Panc1 (cell line): Measurements from ENCODE around the gene CLDN5. TPM values are rescaled to one million over a fixed set of nuclear protein-coding genes. Genes with fewer than 3 reads are reported as not detected.

Source experiments
- ATAC-seq: fragments of 200-7000 bp; cut with Tn5 transposase; 2 replicates; pipeline ENCODE4 v1.9.1; 2020; ENCODE audit warnings: mild to moderate bottlenecking, moderate library complexity
- BruUV-seq: library from RNA; stranded (reverse); fragments of 400-500 nt; replicated peaks from 2 replicates; lab custom pipeline; 2021; lab: Mats Ljungman, UMichigan
- CTCF ChIA-PET: fragments of 300-600 bp; sonication (Branson Sonifier 250); formaldehyde crosslinking; loops from one replicate; lab custom pipeline; 2022; ENCODE audit warnings: antibody characterized with exemption; lab: Charles Lee
- POLR2A ChIA-PET: fragments of 300-600 bp; sonication (Branson Sonifier 250); formaldehyde crosslinking; loops from one replicate; lab custom pipeline; 2022; ENCODE audit warnings: antibody characterized with exemption; lab: Charles Lee
- DNase-seq: peaks from one replicate; pipeline ENCODE4 v3.0.0-alpha.2; 2010; ENCODE audit warnings: low read depth, low spot score
- H3K27ac ChIP-seq: 2 replicates; pipeline ENCODE4 v1.5.1; 2011; ENCODE audit warnings: mild to moderate bottlenecking, low read length, inconsistent platforms
- H3K27me3 ChIP-seq: fragments of 200-500 bp; sonication (Bioruptor generic); 2 replicates; pipeline ENCODE4 v1.6.0; 2014; ENCODE audit warnings: low read length, inconsistent platforms; ENCODE audit not compliant: control insufficient read depth, insufficient read depth
- H3K36me3 ChIP-seq: fragments of 200-500 bp; sonication (Bioruptor generic); 2 replicates; pipeline ENCODE4 v1.5.1; 2014; ENCODE audit warnings: inconsistent platforms, mild to moderate bottlenecking, low read length, moderate library complexity; ENCODE audit not compliant: control insufficient read depth, insufficient read depth
- H3K4me1 ChIP-seq: 2 replicates; pipeline ENCODE4 v1.5.1; 2011; ENCODE audit warnings: inconsistent platforms, mild to moderate bottlenecking, low read length, moderate library complexity; ENCODE audit not compliant: control insufficient read depth, insufficient read depth
- H3K4me3 ChIP-seq, 2 experiments: 2 replicates each; pipeline ENCODE4 v1.5.1; 2011 to 2012; ENCODE audit warnings: low read depth in 2 of 2, low read length in 2 of 2, mild to moderate bottlenecking in 2 of 2, inconsistent platforms in 1 of 2, moderate library complexity in 1 of 2
- H3K9me3 ChIP-seq: fragments of 200-500 bp; sonication (Bioruptor generic); 2 replicates; pipeline ENCODE4 v1.5.1; 2014; ENCODE audit warnings: low read depth, mild to moderate bottlenecking, inconsistent platforms, low read length, moderate library complexity; ENCODE audit not compliant: control insufficient read depth, insufficient read depth
- CTCF ChIP-seq: fragments of 450-650 bp; IDR thresholded peaks from 2 replicates; pipeline ENCODE4 v1.5.1; 2017; ENCODE audit warnings: mild to moderate bottlenecking
- POLR2AphosphoS5 ChIP-seq: IDR thresholded peaks from 2 replicates; pipeline ENCODE4 v1.6.1; 2012; ENCODE audit warnings: mild to moderate bottlenecking, low read depth, low read length, moderate library complexity
- REST ChIP-seq, 2 experiments: IDR thresholded peaks; 2 replicates each; pipeline ENCODE4 v1.6.1; 2011 to 2012; ENCODE audit warnings: low read depth in 2 of 2, control low read depth in 1 of 2, low read length in 1 of 2, mild to moderate bottlenecking in 1 of 2, moderate library complexity in 1 of 2; ENCODE audit not compliant: insufficient read depth in 1 of 2
- SIN3A ChIP-seq: IDR thresholded peaks from 2 replicates; pipeline ENCODE4 v1.6.1; 2012; ENCODE audit warnings: low read depth, mild to moderate bottlenecking, low read length, moderate library complexity, borderline replicate concordance; ENCODE audit not compliant: insufficient read depth
- TCF7L2 ChIP-seq: IDR thresholded peaks from 2 replicates; pipeline ENCODE4 v1.6.1; 2011; ENCODE audit warnings: mild to moderate bottlenecking, low read depth, low read length, inconsistent platforms
- in situ Hi-C: cut with HindIII; loops from 2 replicates; pipeline ENCODE4 v1.10.0; 2016; ENCODE audit warnings: low sequenced_read_pairs, low pct_unique_long_range_greater_than_20kb
- intact Hi-C: fragments of 100-400 bp; cut with micrococcal nuclease; formaldehyde crosslinking; loops from one replicate; pipeline ENCODE4 v1.10.0; 2022; ENCODE audit not compliant: unreplicated experiment
- total RNA-seq: library from RNA; stranded (reverse); gene quantifications from one replicate; pipeline ENCODE4 v1.2.1, GENCODE V29; 2021; ENCODE audit not compliant: unreplicated experiment

The CLDN5 gene
- total RNA-seq, 1 experiment from 2014 or later = 0.18 TPM

- intact Hi-C loops (no loop called here), in situ Hi-C loops (no loop called here)
- Histone ChIP-seq H3K4me1 (no peaks in the 10 kb centered on the region), H3K27me3 (no peaks in the 10 kb centered on the region), H3K9me3 (no peaks in the 10 kb centered on the region), H3K27ac (no peak overlapping the region), H3K36me3 (no peaks in the 10 kb centered on the region), H3K4me3 (no peak overlapping the region)
- no TSS peak for BruUV-seq
- no peak for ATAC-seq
- TF ChIP-seq TCF7L2 (no peak), CTCF (no peak), SIN3A (no peak), REST (IDR thresholded peaks at IDR 0.05; ENCODE audit: insufficient read depth in 1 of 2, low read depth in 2 of 2, low read length in 1 of 2) (no peak), POLR2AphosphoS5 (no peak)
- ChIA-PET CTCF (no interaction called here), POLR2A (no interaction called here)
- no peak for DNase-seq
Measured at GRCh38 chr22:19543970-19544708, 19.9 kb upstream of the CLDN5 start.

- Histone ChIP-seq H3K4me3 (no peak overlapping the region), H3K27ac (no peak overlapping the region), H3K4me1 (no peaks in the 10 kb centered on the region), H3K36me3 (no peaks in the 10 kb centered on the region), H3K27me3 (no peaks in the 10 kb centered on the region), H3K9me3 (no peaks in the 10 kb centered on the region)
- TF ChIP-seq SIN3A (no peak), REST (IDR thresholded peaks at IDR 0.05; ENCODE audit: insufficient read depth in 1 of 2, low read depth in 2 of 2, low read length in 1 of 2) (no peak), POLR2AphosphoS5 (no peak), CTCF (no peak), TCF7L2 (no peak)
- in situ Hi-C loops (no loop called here), intact Hi-C loops (no loop called here)
- CTCF ChIA-PET = no interaction called here
- BruUV-seq = no TSS peak
- DNase-seq (no peak), ATAC-seq (no peak)
- POLR2A ChIA-PET = no interaction called here
Measured at GRCh38 chr22:19540394-19540793, 16.2 kb upstream of the CLDN5 start.
